NCI-H460 (cell line): ENCODE measurements around the gene PCNT. TPM values are rescaled to one million over a fixed set of nuclear protein-coding genes. Genes with fewer than 3 reads are reported as not detected.

Experiments used
- DNase-seq: peaks from one replicate; pipeline ENCODE4 v3.0.0-alpha.2; 2016; ENCODE audit warnings: low read depth; ENCODE audit errors: extremely low read depth
- total RNA-seq: library from RNA; depleted of rRNA; stranded (reverse); fragments of >200 nt; shearing (Covaris generic); gene quantifications from 2 replicates; pipeline ENCODE4 v1.2.3, GENCODE V29; 2014; rRNA removed

The PCNT gene
- total RNA-seq, 1 experiment from 2014 or later, result 14.1 TPM

- DNase-seq, result no peak
Measured at GRCh38 chr21:46471514-46471913, 147.6 kb downstream of the PCNT start.

- DNase-seq, result no peak
Measured at GRCh38 chr21:46472246-46472645, 148.3 kb downstream of the PCNT start.

- no peak for DNase-seq
Measured at GRCh38 chr21:46474382-46474781, 150.4 kb downstream of the PCNT start.

- no peak for DNase-seq
Measured at GRCh38 chr21:46475296-46475695, 151.3 kb downstream of the PCNT start.

- DNase-seq, result no peak
Measured at GRCh38 chr21:46477765-46478164, 153.8 kb downstream of the PCNT start.

- no peak for DNase-seq
Measured at GRCh38 chr21:46478910-46479309, 155.0 kb downstream of the PCNT start.

- DNase-seq, result no peak
Measured at GRCh38 chr21:46480466-46480865, 156.5 kb downstream of the PCNT start.

GRCh38 chr21:46482225-46482845, 158.4 kb downstream of the PCNT start:
- DNase-seq, result no peak

GRCh38 chr21:46482846-46483231, 158.9 kb downstream of the PCNT start:
- no peak for DNase-seq

GRCh38 chr21:46483300-46484295, 159.6 kb downstream of the PCNT start:
- no peak for DNase-seq

GRCh38 chr21:46486481-46487126, 162.6 kb downstream of the PCNT start:
- no peak for DNase-seq

- no peak for DNase-seq
Measured at GRCh38 chr21:46489162-46489663, 165.3 kb downstream of the PCNT start.

- DNase-seq, result no peak
Measured at GRCh38 chr21:46489800-46490199, 165.8 kb downstream of the PCNT start.

- DNase-seq, result no peak
Measured at GRCh38 chr21:46491553-46491952, 167.6 kb downstream of the PCNT start.

- no peak for DNase-seq
Measured at GRCh38 chr21:46492851-46493250, 168.9 kb downstream of the PCNT start.

GRCh38 chr21:46493828-46494227, 169.9 kb downstream of the PCNT start:
- DNase-seq, result no peak

Other genes with a start within 250 kb of the PCNT start
- 3.6 and 4.0 TPM in 2 replicates for gene COL6A2, start 226.0 kb upstream of the PCNT start, total RNA-seq
- 0.22 TPM in 1 of 2 replicates, not detected in the other for gene FTCD, start 168.6 kb upstream of the PCNT start, total RNA-seq
- 6.2 and 10.3 TPM in 2 replicates for gene SPATC1L, start 139.7 kb upstream of the PCNT start, total RNA-seq
- 5.3 and 6.0 TPM in 2 replicates for gene LSS, start 95.4 kb upstream of the PCNT start, total RNA-seq
- gene MCM3AP, start 38.5 kb upstream of the PCNT start, total RNA-seq, result 28.9 and 38.8 TPM in 2 replicates
- gene YBEY, start 37.8 kb upstream of the PCNT start, total RNA-seq, result 20.8 and 23.2 TPM in 2 replicates
- gene C21orf58, start 286 bp upstream of the PCNT start, total RNA-seq, result 4.4 TPM in 2 replicates
- gene DIP2A, start 134.7 kb downstream of the PCNT start, total RNA-seq, result 13.7 and 14.8 TPM in 2 replicates